ENCODE results near the gene DPEP2. TPM values are rescaled to one million over a fixed set of nuclear protein-coding genes. Genes with fewer than 3 reads are reported as not detected.

Gene DPEP2
- total RNA-seq, 1 experiment from 2014 or later, result not detected

DNA sequence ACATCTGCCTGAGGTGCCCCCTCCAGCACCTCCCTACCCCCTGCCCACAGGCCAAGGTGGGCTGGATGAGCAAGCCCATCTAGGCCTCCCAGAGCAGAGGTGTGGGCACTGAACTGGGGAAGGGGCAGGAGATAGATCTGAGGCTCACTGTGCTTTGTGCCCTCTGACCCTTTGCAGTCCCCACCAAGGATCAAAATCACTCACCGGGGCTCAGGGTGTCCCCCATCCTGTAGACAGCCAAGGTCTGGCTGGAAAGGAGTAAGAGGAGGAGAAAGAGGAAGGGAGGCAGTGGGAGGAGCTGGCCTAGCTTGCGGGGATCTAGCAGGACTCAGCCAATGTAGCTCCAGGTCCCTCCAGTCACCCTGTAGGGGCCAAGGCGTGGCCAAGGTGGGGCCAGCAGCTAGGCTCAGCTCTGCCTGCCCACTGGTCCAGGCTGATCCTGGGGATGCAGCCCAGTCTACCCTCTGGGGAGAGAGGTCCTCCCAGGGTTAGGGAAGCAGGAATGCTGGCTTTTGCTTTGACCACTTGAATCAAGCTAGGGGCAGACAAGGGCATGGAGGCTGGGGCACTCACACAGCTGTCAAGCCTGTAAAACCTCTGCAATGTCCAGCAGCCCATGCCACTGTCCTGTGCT is 32.6 kb downstream of the DPEP2 start:
- CTCF ChIA-PET, result interaction anchor here (0.7 kb wide), 1 partner anchor 24 kb away, joined by 4 read pairs; no protein-coding TSS in a partner anchor
- peak overlapping the region; percentile 87 for H3K4me2 ChIP-seq (ENCODE audit: low read length)
- POLR2A ChIA-PET, result no interaction called here
- ATAC-seq (peak; percentile 60), DNase-seq (ENCODE audit: low read depth, low spot score) (peak; percentile 24)
- H3K79me2 ChIP-seq (ENCODE audit: insufficient read depth, low read length), result peaks cover 32% of the 10 kb centered on the region
- no peaks in the 10 kb centered on the region for H3K9me2 ChIP-seq (ENCODE audit: insufficient read depth)
- intact Hi-C loops (cut with micrococcal nuclease), result no loop called here
- H3K27me3 ChIP-seq (ENCODE audit: insufficient read depth, low read length), result no peaks in the 10 kb centered on the region
- no peak overlapping the region for H2AFZ ChIP-seq (ENCODE audit: low read depth, low read length, poor library complexity, severe bottlenecking)
- H3K36me3 ChIP-seq (ENCODE audit: control insufficient read depth in 1 of 2, insufficient read depth in 2 of 2, low read length in 2 of 2), result peaks cover 0 to 2% of the 10 kb centered on the region in 2 experiments; a peak in 1 of 4 replicates
- H3K4me1 ChIP-seq (ENCODE audit: control insufficient read depth in 1 of 2, insufficient read depth in 2 of 2, low read length in 2 of 2), result peaks cover 21 to 26% of the 10 kb centered on the region in 2 experiments
- H3K27ac ChIP-seq (ENCODE audit: low read depth, low read length), result peak overlapping the region; percentile 87
- no TSS peak for BruUV-seq (replicated peaks)
- RAD21 ChIA-PET (ENCODE audit: low non-redundant PET in 1 of 2, low total read pairs in 2 of 2, uncharacterized antibody in 2 of 2, unreplicated experiment in 2 of 2), result no interaction called here
- no peaks in the 10 kb centered on the region for H3K9me3 ChIP-seq (ENCODE audit: control insufficient read depth in 1 of 2, insufficient read depth in 1 of 2, low read depth in 1 of 2, low read length in 2 of 2)
- H4K20me1 ChIP-seq (ENCODE audit: insufficient read depth), result no peaks in the 10 kb centered on the region
- TF ChIP-seq EZH2 (IDR thresholded peaks at IDR 0.05) (no peak), FOSL1 (IDR thresholded peaks at IDR 0.05; ENCODE audit: low read depth) (no peak), TCF7L2 (IDR thresholded peaks at IDR 0.05; ENCODE audit: borderline replicate concordance, extremely low read depth, insufficient read depth, insufficient read length) (no peak), EGR1 (IDR thresholded peaks at IDR 0.05; ENCODE audit: low read depth) (no peak), POLR2A (IDR thresholded peaks at IDR 0.05; ENCODE audit: borderline replicate concordance, extremely low read depth, insufficient read depth, insufficient read length) (no peak), SIN3A (IDR thresholded peaks at IDR 0.05; ENCODE audit: low read depth) (no peak), EZH2phosphoT487 (IDR thresholded peaks at IDR 0.05; ENCODE audit: borderline replicate concordance) (no peak), SP1 (IDR thresholded peaks at IDR 0.05; ENCODE audit: low read depth) (no peak), YY1 (IDR thresholded peaks at IDR 0.05; ENCODE audit: extremely low read depth, insufficient replicate concordance, low read depth, low read length) (no peak), ELF1 (IDR thresholded peaks at IDR 0.05; ENCODE audit: borderline replicate concordance, low read depth) (no peak)
- TF ChIP-seq, protein P1, sequence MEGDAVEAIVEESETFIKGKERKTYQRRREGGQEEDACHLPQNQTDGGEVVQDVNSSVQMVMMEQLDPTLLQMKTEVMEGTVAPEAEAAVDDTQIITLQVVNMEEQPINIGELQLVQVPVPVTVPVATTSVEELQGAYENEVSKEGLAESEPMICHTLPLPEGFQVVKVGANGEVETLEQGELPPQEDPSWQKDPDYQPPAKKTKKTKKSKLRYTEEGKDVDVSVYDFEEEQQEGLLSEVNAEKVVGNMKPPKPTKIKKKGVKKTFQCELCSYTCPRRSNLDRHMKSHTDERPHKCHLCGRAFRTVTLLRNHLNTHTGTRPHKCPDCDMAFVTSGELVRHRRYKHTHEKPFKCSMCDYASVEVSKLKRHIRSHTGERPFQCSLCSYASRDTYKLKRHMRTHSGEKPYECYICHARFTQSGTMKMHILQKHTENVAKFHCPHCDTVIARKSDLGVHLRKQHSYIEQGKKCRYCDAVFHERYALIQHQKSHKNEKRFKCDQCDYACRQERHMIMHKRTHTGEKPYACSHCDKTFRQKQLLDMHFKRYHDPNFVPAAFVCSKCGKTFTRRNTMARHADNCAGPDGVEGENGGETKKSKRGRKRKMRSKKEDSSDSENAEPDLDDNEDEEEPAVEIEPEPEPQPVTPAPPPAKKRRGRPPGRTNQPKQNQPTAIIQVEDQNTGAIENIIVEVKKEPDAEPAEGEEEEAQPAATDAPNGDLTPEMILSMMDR (IDR thresholded peaks at IDR 0.05 in 2 of 3, conservative IDR thresholded peaks at IDR 0.05 in 1 of 3; ENCODE audit: borderline replicate concordance in 1 of 3, insufficient read depth in 1 of 3, low read depth in 2 of 3, low read length in 2 of 3), result no peak
- TF ChIP-seq, protein P2, sequence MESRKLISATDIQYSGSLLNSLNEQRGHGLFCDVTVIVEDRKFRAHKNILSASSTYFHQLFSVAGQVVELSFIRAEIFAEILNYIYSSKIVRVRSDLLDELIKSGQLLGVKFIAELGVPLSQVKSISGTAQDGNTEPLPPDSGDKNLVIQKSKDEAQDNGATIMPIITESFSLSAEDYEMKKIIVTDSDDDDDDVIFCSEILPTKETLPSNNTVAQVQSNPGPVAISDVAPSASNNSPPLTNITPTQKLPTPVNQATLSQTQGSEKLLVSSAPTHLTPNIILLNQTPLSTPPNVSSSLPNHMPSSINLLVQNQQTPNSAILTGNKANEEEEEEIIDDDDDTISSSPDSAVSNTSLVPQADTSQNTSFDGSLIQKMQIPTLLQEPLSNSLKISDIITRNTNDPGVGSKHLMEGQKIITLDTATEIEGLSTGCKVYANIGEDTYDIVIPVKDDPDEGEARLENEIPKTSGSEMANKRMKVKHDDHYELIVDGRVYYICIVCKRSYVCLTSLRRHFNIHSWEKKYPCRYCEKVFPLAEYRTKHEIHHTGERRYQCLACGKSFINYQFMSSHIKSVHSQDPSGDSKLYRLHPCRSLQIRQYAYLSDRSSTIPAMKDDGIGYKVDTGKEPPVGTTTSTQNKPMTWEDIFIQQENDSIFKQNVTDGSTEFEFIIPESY (IDR thresholded peaks at IDR 0.05; ENCODE audit: extremely low read depth, insufficient replicate concordance, low read length), result no peak
- peak overlapping the region; percentile 92 for H3K9ac ChIP-seq (ENCODE audit: low read length)
- peak overlapping the region; percentile 86 for H3K4me3 ChIP-seq (replicated peaks in 1 of 2; ENCODE audit: low read depth in 1 of 2, low read length in 2 of 2)
